HT-29 (cell line): ENCODE measurements around the gene PPIL6. TPM values are rescaled to one million over a fixed set of nuclear protein-coding genes. Genes with fewer than 3 reads are reported as not detected.
A peak's percentile ranks its signal among the peaks of the same experiment; 100 is the strongest.
"Not testable (repeated sequence)": the region's sequence is repeated elsewhere in the genome, so short reads cannot be mapped to it uniquely, and the experiment has no call there.

Experiments used
- DNase-seq: peaks from one replicate; pipeline ENCODE4 v3.0.0-alpha.2; 2015; ENCODE audit warnings: low spot score
- total RNA-seq: library from RNA; depleted of rRNA; stranded (reverse); fragments of >200 nt; shearing (Covaris generic); gene quantifications from 2 replicates; pipeline ENCODE4 v1.2.3, GENCODE V29; 2014

PPIL6 gene
- total RNA-seq, 1 experiment from 2014 or later = 0.48 TPM

DNA sequence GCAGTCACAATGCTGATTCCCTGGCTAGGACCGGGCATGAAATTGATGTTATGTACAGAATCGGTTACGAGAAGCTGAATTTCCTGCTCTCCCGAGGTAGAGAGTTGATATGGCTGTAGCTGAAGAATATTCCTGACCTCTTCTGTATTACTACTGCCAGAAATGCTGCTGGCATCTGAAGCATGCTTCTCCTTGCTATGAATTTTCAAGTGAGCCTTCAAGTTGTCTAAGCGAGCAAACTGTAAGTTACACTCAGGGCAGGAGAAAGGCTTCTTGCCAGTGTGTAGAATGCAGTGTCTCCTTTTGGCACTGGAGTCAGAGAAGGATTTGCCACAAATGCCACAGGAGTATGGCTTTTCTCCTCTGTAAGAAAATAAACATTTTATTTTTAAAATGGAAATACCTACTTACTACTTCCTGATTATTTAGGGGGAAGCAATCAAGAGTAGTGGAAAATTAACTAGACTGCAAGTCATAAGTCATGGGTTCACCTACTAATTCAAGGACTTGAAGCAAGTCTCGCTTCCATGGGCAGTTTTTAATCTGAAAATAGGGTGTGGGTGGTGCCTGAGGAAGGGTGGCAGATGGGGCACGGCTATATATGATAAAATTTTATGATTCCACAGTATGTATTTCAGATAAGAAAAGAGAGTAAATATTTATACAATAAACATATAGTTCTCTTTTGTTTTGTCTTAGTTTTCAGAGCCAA is 25.9 kb upstream of the PPIL6 start:
- DNase-seq = no peak

GRCh38 chr6:109465772-109466171 is 25.3 kb upstream of the PPIL6 start:
- DNase-seq = no peak

GRCh38 chr6:109461733-109462526 is 21.5 kb upstream of the PPIL6 start:
- DNase-seq = no peak

GRCh38 chr6:109461205-109461604 is 20.8 kb upstream of the PPIL6 start:
- DNase-seq = not testable (repeated sequence)

DNA sequence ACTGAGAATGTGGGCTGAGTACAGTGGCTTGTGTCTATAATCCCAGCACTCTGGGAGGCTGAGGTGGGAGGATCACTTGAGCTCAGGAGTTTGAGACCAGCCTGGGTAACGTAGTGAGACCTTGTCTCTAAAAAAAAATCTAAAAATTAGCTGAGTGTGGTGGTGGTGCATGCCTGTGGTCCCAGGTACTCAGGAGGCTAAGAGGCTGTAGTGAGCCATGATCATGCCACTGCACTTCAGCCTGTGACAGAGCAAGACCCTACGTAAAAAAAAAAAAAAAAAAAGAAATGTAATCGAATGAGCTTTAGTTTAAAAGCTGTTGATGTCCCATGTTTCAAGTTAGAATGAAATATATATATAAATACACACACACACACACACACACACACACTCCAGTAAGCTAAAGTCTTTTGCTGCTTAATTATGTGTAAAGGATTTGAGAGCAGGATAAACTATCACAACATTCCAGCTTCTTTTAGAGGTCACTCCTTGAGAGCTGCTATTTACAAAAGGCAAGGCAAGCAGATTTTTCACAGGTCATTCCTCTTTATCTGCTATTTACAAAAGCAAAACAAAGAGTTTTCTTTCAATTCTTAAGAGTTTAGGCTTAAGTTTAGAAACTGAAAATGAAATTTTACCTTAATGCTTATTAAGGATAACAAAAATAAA is 19.9 kb upstream of the PPIL6 start:
- no peak for DNase-seq

GRCh38 chr6:109458774-109459531 is 18.5 kb upstream of the PPIL6 start:
- DNase-seq = no peak

GRCh38 chr6:109457562-109457996 is 17.2 kb upstream of the PPIL6 start:
- DNase-seq = no peak

DNA sequence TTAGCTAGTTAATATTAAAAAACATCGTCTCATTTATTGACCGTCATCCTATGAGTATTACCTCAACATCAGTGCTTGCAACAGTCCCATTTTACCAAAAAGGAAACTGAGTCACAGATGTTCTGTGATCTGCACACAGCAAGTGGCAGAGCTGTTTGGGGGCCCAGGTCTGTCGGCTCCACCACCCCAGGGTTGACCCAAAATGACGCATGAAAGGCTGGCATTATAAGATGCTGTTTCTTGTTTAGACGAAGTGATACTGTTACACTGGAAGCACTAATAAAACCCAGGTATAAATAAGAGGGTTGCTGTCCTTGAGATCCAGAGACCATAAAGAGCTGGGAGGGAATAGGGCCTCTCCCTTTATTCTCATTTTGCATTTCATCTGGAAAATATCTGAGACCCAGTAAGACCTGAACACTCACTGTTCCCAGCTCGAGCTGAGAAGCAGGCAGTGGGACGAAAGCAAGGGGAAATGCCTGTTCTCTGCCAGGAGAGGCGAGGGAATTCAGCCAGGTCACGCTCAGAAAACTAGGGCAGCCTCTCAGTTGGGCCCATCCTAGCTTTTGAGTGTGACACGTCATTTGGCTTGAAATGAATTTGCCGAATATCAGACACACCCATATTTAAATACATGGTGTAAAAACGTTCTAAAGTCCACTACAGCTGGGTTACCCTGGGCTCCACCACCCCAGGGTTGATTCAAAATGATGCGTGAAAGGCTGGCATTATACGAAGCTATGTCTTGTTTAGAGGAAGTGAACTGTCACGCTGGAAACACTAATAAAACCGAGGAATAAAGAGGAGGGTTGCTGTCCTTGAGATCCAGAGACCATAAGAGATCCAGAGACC is 16.5 kb upstream of the PPIL6 start:
- peak; percentile 31 for DNase-seq

- no peak for DNase-seq
These were observed 15.7 kb upstream of the PPIL6 start for GRCh38 chr6:109456111-109456583.

- peak; percentile 80 for DNase-seq
These were observed 15.1 kb upstream of the PPIL6 start, which contains the start of gene MICAL1 for GRCh38 chr6:109455437-109456110. MICAL1 (minus strand) TSS chr6:109455772; CDS start chr6:109454196, 1,576 bp downstream.

DNA sequence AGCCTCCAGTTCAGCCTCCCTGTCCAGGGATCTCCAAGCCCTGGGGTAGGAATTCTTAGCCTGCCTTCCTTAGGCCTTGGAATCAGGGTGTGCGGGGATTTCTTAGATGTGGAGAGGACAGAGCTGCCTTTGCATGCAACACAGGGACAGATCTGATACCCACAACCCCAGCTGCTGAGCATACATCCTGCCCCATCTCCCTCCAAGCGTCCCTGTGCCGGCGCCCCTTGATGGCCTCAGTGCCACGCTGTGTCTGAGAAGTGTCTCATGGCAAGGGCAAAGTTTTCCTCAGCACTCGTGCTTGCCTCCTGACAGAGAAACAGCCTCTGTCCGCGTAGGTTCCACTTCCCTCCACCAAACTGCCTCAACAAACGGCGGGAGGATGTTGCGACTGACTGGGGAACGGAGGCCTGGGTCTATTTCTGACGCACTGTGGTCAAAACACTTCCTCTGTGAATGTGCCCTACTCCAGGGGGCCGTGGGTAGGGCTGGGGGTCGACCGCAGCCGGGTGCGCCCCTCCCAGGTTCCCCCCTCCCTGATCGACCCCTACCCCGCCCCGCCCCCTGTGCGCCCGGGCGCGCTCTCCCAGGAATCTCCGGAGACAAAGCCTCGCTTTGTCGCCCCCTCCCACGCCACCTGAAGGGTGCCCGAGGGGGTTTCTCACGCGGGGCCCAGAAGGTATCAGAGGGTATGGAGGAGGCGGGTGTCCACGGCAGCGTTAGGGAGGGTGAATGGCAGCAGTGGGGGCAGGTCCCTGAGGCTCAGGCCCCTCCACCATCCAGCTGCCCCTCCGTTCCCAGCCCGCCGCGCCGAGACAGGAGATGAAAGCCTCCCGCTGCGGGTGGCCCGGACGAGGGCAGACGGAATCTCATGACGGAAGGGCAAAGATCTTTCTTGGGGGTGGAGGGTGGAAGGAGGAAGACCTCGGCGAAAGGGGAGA is 14.3 kb upstream of the PPIL6 start:
- DNase-seq = peak; percentile 14

GRCh38 chr6:109453594-109454495 is 13.4 kb upstream of the PPIL6 start:
- DNase-seq = no peak

- no peak for DNase-seq
These were observed 12.7 kb upstream of the PPIL6 start for GRCh38 chr6:109453156-109453555.

- DNase-seq = no peak
These were observed 11.8 kb upstream of the PPIL6 start for GRCh38 chr6:109452181-109452580.

GRCh38 chr6:109451376-109451775 is 10.9 kb upstream of the PPIL6 start:
- DNase-seq = no peak

GRCh38 chr6:109450801-109451200 is 10.4 kb upstream of the PPIL6 start:
- no peak for DNase-seq

DNA sequence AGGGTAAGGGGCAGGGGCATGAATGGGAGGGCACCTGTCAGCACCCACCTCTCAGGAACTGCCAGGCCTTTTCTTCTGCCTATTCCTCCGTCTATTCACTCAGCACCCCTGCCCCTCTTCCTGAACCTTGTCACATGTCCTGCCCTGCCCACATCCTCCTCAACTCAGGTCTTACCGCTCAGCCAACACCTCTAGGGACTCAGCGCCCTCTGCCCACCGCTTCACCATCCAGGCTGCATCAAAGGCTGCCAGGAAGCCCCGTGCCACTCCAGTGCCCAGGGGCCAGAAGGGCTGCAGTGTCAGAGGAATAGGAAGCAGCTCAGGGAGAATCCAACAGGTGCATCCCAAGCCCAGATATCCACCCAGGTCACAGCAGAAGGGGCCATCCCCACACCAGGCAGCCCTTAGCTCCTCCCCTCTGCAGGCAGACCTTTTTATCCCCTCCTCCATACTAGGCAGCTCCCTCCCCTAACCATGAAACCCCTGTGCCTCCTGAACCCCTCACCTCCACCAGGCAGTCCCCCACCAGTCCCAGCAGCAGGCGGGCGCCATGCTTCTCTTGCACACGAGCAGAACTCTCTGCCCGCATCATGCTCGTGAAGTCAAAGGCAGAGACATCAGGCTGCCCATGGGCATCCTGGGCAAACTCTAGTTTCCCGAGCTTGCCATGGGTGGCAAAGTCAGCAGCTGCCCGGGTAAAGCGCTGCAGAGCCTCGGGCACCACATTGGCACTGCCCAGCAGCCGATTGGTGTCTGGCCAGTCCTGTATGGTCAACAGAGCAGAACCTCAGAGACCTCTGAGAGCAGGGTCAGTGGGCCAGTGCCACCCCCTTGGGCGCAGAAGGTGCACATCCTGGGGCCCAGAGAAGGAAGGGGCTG is 9.6 kb upstream of the PPIL6 start:
- DNase-seq = no peak
